ENCODE measurements around the gene GNAT2. TPM values are rescaled to one million over a fixed set of nuclear protein-coding genes. Genes with fewer than 3 reads are reported as not detected.

Gene GNAT2
- total and polyA plus RNA-seq, 2 experiments from 2014 or later: not detected

- Histone ChIP-seq H3K4me1 (ENCODE audit: low read depth) (no peaks in the 10 kb centered on the region), H3K27ac (no peak overlapping the region), H3K4me3 (no peak overlapping the region), H3K9me3 (ENCODE audit: low read depth) (no peaks in the 10 kb centered on the region), H3K27me3 (no peaks in the 10 kb centered on the region), H3K36me3 (no peaks in the 10 kb centered on the region)
- no peak for TF ChIP-seq CTCF (IDR thresholded peaks at IDR 0.05; ENCODE audit: low read depth, low read length)
- no peak for DNase-seq (ENCODE audit: low read depth in 1 of 2, low spot score in 1 of 2)
Measured at GRCh38 chr1:109615879-109616278, 3.5 kb downstream of the GNAT2 start.

- H3K4me1 ChIP-seq (ENCODE audit: low read depth): no peaks in the 10 kb centered on the region
- peak in 1 of 2 donors; percentile 43 for DNase-seq (ENCODE audit: low read depth in 1 of 2, low spot score in 1 of 2)
- no peak for TF ChIP-seq CTCF (IDR thresholded peaks at IDR 0.05; ENCODE audit: low read depth, low read length)
Measured at GRCh38 chr1:109613361-109614147, 5.9 kb downstream of the GNAT2 start.

GRCh38 chr1:109611308-109611990, 8.0 kb downstream of the GNAT2 start:
- DNase-seq (ENCODE audit: low read depth in 1 of 2, low spot score in 1 of 2): no peak
- no peaks in the 10 kb centered on the region for H3K4me1 ChIP-seq (ENCODE audit: low read depth)
- no peak overlapping the region for H3K27ac ChIP-seq
- no peaks in the 10 kb centered on the region for H3K9me3 ChIP-seq (ENCODE audit: low read depth)
- H3K36me3 ChIP-seq: no peaks in the 10 kb centered on the region
- no peak overlapping the region for H3K4me3 ChIP-seq
- H3K27me3 ChIP-seq: no peaks in the 10 kb centered on the region
- no peak for TF ChIP-seq CTCF (IDR thresholded peaks at IDR 0.05; ENCODE audit: low read depth, low read length)

More at GRCh38 chr1:109613361-109614147, 5.9 kb downstream of the GNAT2 start:
- H3K9me3 ChIP-seq (ENCODE audit: low read depth): no peaks in the 10 kb centered on the region
- no peak overlapping the region for H3K4me3 ChIP-seq
- no peaks in the 10 kb centered on the region for H3K36me3 ChIP-seq
- no peaks in the 10 kb centered on the region for H3K27me3 ChIP-seq
- no peak overlapping the region for H3K27ac ChIP-seq

- no peak overlapping the region for H3K27ac ChIP-seq
- H3K36me3 ChIP-seq: no peaks in the 10 kb centered on the region
- H3K27me3 ChIP-seq: no peaks in the 10 kb centered on the region
- no peak for TF ChIP-seq CTCF (IDR thresholded peaks at IDR 0.05; ENCODE audit: low read depth, low read length)
- no peaks in the 10 kb centered on the region for H3K9me3 ChIP-seq (ENCODE audit: low read depth)
- no peak overlapping the region for H3K4me3 ChIP-seq
- no peaks in the 10 kb centered on the region for H3K4me1 ChIP-seq (ENCODE audit: low read depth)
- no peak for DNase-seq (ENCODE audit: low read depth in 1 of 2, low spot score in 1 of 2)
Measured at GRCh38 chr1:109610609-109611307, 8.7 kb downstream of the GNAT2 start.

GRCh38 chr1:109609881-109610280, 9.5 kb downstream of the GNAT2 start:
- no peak overlapping the region for H3K27ac ChIP-seq
- no peaks in the 10 kb centered on the region for H3K27me3 ChIP-seq
- H3K4me3 ChIP-seq: no peak overlapping the region
- no peaks in the 10 kb centered on the region for H3K36me3 ChIP-seq
- H3K4me1 ChIP-seq (ENCODE audit: low read depth): peaks cover 2% of the 10 kb centered on the region
- no peak for DNase-seq (ENCODE audit: low read depth in 1 of 2, low spot score in 1 of 2)
- H3K9me3 ChIP-seq (ENCODE audit: low read depth): no peaks in the 10 kb centered on the region
- TF ChIP-seq CTCF (IDR thresholded peaks at IDR 0.05; ENCODE audit: low read depth, low read length): no peak

All from cardiac muscle cell (in vitro differentiated cells and primary cell).